PC-3 (cell line): ENCODE results near the gene EIF2AK2.

Source experiments
- EZH2phosphoT487 ChIP-seq: fragments of 300-600 bp; sonication (generic); IDR thresholded peaks from 2 replicates; pipeline ENCODE4 v1.6.1; 2018; ENCODE audit warnings: mild to moderate bottlenecking, antibody characterized with exemption, low read length, borderline replicate concordance
- TF ChIP-seq, protein P1 (sequence below): fragments of 300-600 bp; sonication (generic); conservative IDR thresholded peaks from 2 replicates; pipeline ENCODE4 v1.5.1; 2017; ENCODE audit warnings: antibody characterized with exemption, low read depth, mild to moderate bottlenecking, low read length

DNA sequence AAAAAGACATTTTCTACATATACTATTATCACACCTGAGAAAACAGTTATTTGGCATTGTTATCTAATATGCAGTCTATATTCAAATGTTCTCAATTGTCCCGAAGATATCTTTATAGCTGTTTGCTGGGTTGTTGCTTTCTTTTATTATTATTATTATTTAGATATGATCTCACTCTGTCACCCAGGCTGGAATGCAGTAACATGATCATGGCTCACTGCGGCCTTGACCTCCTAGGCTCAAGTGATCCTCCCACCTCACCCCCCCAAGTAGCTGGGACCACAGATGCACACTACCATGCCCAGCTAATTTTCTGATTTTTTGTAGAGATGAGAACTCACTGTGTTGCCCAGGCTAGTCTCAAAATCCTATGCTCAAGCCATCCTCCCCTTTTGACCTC is 52.6 kb downstream of the EIF2AK2 start:
- TF ChIP-seq, protein P1, sequence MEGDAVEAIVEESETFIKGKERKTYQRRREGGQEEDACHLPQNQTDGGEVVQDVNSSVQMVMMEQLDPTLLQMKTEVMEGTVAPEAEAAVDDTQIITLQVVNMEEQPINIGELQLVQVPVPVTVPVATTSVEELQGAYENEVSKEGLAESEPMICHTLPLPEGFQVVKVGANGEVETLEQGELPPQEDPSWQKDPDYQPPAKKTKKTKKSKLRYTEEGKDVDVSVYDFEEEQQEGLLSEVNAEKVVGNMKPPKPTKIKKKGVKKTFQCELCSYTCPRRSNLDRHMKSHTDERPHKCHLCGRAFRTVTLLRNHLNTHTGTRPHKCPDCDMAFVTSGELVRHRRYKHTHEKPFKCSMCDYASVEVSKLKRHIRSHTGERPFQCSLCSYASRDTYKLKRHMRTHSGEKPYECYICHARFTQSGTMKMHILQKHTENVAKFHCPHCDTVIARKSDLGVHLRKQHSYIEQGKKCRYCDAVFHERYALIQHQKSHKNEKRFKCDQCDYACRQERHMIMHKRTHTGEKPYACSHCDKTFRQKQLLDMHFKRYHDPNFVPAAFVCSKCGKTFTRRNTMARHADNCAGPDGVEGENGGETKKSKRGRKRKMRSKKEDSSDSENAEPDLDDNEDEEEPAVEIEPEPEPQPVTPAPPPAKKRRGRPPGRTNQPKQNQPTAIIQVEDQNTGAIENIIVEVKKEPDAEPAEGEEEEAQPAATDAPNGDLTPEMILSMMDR = no peak
- no peak for TF ChIP-seq EZH2phosphoT487
